Measurements from ENCODE around the gene TXNDC5. TPM values are rescaled to one million over a fixed set of nuclear protein-coding genes. Genes with fewer than 3 reads are reported as not detected.

The TXNDC5 gene
- total RNA-seq, 1 experiment from 2014 or later: 258 TPM

DNA sequence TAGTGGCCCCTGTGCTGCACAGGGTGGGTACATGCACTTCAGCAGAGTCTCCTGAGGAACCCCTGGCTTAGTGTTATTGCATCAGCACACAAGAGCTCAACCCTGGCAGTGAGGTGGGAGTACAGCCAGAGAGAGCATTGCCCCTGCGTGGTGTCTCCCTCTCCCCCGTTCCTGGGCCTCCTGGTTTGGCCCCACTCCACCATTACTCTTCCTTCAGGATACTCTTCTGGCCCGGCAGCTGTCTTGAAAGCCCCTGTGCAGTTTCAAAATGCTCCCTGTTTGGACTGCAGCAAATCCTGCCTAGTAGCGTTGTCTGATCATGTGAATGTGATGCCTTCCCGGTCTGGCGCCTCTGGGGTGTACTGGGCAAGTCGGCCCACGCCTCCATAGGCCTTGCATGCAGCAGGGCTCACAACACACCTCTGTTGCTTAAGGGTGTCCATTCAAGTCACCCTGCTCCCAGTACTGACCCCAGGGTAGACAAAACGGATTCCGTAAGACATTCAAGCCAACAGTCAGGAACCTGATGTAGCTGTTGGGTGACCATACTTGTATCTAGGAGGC, 32.1 kb downstream of the TXNDC5 start:
- DNase-seq (ENCODE audit: extremely low read depth, low read depth): no peak

DNA sequence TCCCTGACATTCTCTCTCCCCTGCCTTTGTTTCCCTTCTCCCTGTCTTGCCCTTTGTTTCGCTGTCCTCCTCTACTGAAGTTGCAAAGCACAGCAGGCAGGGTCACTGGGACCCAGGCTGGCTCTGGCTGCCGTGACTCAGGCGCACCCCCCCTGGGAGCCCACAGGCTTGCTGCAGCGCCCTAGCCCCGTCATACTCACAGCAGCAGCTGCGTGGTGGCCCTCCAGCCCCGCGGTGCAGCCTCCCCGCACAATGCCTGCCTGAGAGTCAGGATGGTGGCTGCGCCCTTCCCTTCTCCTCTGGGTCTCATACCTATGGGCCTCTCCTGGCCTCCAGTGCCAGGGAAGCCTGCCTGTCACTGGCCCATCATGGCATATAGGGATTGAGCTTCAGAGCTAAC, 41.7 kb downstream of the TXNDC5 start:
- no peak for DNase-seq (ENCODE audit: extremely low read depth, low read depth)

DNA sequence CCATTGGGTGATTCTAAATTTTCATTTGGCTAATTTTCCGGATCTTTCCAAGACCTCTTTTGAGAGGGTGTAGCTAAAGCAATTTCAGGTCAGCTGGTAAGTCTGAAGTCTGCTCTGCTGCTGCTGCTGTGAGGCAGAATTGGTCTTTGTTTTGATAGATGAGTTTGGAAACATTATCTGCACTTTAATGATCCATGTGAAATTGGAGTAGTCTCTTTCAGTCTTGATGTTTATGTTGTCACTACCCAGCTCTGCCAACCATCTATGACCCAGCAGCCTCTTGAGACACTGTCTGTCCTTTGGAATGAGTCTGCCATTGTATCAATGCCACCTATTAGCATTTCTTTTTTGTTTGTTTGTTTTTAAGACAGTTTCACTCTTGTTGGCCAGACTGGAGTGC, 44.1 kb downstream of the TXNDC5 start:
- DNase-seq (ENCODE audit: extremely low read depth, low read depth): no peak

DNA sequence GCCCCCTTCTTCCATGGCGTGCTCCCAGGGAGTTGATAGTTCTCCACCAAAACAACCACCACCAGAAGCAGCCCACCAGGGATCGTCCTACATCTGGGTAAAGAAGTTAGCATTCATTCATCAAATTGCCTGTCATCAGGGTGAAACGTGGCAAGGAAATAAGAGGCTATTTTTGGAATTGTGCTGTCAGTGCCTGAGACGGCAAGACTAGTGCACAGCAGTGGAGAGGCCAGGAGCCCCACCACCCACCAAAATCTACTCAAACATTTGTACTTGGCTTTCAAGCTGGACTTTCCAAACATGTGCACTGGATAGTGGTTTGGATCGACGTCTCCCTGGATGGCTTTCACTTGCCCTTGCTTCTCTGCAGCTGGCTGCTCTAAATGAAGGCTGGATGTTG, 44.8 kb downstream of the TXNDC5 start:
- no peak for DNase-seq (ENCODE audit: extremely low read depth, low read depth)

DNA sequence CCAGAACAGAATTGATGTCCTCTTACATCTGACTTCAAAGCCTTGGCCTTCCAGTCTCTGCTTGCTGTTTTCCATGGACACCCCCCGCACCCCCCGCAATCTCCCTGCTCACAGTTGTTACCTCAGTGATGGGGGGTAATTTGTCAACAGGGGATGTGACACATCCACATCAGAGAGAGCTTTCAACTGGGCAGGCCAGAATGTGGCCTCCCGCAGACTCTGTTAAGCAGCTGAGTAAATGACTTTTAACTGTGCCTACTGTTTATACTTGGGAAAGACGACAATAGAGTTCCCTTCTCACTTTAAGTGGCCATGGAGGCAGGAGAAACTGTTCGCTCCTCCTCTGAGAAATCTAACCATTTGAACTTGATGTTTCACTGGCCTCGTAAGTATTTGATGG, 51.0 kb downstream of the TXNDC5 start:
- no peak for DNase-seq (ENCODE audit: extremely low read depth, low read depth)

DNA sequence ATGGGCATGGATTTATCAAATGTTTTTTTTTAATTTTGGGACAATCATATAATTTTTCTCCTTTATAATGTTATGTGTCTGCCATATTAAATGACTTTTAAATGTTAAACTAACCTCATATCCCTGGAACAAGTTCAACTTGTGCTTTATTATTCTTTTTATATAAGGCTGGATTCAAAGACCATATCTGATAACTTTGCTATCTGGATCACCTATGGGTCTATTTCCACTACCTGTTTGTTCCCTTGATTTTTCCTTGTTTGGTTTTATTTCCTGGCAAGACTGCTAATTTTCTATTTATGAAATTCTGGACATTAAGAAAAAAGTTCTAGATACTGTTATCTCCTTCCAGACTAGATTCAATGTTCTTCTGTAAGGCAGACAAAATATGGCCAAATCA, 58.8 kb downstream of the TXNDC5 start:
- no peak for DNase-seq (ENCODE audit: extremely low read depth, low read depth)

DNA sequence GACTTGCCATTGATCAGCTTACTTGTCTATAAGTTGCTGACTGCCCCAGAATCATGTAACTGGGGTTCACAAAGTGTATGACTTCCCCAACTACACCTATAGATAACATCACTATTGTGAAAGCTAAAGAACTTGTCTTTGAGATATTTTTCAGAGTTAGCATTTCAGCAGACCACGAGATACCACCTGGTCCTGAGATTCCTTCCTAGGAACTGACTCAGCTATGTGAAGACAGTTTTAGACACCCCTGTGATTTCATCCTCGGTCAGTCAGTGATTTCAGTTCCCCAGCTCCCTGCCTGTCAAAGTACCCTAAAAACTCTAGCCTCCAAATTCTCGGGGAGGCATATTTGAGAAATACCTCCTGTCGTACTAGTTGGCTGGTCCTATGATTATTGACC, 62.4 kb downstream of the TXNDC5 start:
- DNase-seq (ENCODE audit: extremely low read depth, low read depth): no peak

DNA sequence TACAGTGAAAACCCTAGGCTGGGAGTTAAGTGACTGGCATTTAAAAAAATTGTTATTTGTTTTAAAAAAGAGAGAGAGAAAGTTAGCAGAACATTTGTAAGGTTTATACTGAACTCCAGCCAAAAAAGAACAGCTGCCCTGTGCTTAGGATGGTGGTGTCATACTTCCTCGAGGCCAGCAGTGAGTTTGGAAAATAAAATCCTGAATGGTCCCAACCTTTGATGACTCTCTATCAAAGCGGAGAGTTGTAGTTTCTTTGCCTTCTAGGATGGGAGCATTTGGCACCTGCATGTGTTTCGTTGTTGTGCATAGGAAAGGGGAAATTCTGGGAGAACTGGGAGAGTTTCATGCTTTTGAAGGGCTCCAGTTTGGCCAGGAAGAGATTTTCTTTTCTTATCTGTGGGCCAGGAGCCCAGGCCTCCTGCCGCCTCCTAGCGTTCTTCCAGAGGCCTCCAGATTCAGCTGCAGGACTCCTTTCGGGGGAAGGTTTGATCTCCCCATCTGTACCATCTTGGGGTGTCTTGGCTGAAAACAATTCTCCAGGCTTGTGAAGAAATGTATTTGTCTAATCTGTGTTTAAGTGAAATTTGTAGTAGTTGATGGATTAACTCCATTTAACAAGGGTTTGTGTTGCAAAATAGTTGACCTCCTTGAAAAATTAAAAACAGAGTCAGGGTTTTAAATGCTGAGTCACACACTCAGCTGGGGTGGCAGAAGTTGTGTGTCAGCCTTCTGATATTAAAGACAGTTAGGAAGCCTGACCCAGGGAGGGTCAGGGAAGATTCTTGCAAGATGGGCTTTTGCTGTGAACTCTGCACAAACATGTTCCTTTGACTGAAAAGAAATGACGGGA, 63.4 kb downstream of the TXNDC5 start:
- DNase-seq (ENCODE audit: extremely low read depth, low read depth): no peak

DNA sequence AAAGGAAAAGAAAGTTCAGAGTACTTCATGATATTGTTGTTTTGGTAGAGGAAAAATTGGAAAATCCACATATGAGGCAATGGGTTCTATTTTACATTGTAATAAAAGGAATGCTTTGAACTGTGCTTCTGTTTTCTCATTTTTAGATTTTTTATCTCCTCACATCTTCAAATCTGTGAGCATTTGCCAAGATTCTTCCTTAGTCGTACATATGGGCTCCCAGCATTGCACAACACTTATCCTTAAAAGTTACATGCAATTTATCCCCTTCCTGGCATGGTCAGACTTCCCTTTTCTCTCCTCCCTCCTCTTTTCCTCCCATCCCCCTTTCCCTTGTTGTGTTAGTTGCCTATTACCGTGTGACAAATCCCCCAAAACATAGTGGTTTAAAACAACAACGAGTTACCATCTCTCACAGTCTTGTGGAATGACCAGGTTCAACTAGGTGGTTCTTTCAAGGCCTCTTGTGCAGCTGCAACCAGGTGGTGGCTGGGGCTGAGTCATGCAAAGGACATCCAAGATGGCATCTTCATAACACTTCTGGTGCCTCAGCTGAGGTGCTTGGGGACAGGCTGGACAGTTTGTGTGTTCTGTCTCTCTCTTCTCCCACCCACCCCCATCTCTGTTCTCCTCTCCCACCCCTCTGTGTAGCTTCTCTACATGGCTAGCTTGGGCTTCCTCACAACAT, 68.7 kb downstream of the TXNDC5 start:
- no peak for DNase-seq (ENCODE audit: extremely low read depth, low read depth)

DNA sequence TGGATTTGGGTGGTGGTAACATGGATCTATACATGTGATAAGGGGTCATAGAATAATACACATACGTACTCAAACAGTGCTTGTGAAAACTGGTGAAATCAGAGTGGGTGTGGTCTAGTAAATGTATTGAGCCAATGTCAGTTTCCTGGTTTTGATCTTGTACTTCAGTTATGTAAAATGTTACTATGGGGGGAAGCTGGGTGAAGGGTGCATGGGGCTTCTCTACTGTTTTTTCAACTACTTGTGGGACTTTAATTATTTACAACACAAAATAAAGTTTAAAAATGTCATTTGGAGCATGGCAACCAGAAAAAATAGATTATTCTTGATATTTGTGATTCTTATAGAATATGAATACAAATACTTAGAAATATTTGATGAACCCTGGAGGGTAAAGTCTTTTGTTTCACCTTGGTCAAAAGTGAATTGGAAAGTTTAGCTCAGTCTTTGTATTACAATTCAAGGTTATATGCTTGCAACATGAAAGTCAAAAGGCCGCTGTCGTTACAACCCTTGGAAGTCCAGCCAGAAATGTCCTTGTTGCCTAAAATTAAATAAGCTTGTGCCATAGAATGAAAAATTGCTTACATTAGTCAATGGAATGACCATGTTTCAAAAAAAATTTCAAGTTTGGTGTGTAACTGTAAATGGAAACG, 74.1 kb downstream of the TXNDC5 start:
- no peak for DNase-seq (ENCODE audit: extremely low read depth, low read depth)

DNA sequence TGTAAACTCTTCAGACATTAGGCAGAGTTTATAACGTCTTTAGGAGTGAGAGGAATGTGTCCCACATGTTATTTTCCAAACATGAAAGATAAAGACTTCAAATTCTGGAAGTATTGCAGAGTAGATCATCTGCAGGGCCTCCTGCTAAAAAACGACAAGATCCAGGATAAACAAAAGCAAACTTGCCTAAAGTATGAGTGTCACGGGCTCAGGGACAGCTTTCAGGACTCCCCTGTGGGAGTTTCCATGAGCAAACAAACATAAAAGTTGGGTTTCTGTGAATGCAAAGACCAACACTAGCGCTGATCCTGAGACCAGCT, 76.9 kb downstream of the TXNDC5 start:
- no peak for DNase-seq (ENCODE audit: extremely low read depth, low read depth)

DNA sequence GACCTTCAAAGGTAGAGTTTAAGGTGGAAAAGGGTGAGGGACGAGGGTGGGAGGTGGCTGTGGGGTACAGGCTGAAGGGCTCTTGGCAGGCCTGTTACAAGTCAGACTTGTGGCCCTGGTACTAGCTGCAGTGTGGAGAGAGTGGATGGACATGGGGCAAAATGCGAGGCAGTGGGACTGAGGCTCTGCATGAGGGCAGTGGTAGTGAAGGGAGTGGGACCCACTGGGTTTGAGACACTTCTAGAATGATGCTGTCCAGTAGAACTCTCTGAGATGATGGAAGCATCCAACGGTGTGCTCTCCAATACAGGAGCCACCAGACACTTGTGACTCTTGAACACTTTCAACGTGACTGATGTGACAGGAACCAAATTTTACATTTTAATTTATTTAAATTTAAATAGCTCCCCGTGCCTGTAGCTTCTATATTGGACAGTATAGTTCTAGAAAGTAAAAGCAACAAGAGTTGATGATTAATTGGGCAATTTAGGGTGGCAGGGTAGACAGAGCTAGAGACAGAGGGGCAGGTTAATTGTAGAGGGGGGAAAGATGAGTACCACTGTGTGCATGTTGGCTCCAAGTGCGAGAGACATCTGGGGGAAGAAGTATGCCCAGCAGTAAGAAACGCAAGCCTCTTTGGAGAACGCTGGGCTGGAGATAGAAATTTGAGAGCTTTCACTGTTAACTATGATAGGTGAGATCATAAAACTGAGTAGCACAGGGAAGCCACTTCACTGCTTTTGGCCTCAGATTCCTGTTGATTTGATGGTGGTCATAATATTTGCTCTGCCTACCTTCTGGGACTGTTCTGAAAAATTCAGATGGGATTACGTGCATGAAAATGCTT, 77.5 kb downstream of the TXNDC5 start:
- no peak for DNase-seq (ENCODE audit: extremely low read depth, low read depth)

Other genes starting within 250 kb of the TXNDC5 start
- 30.8 and 33.2 TPM in 2 replicates for gene BMP6, start 184.7 kb downstream of the TXNDC5 start, total RNA-seq (2014; rRNA removed; shearing (Covaris generic))
- gene BLOC1S5, start 153.6 kb upstream of the TXNDC5 start, total RNA-seq (2014; rRNA removed; shearing (Covaris generic)): 8.6 and 11.2 TPM in 2 replicates
- gene EEF1E1, start 191.8 kb upstream of the TXNDC5 start, total RNA-seq (2014; rRNA removed; shearing (Covaris generic)): 69.7 and 81.0 TPM in 2 replicates

Data from NCI-H460 (cell line).